MCF 10A (cell line): Measurements from ENCODE around the gene PCBD2. TPM values are rescaled to one million over a fixed set of nuclear protein-coding genes. Genes with fewer than 3 reads are reported as not detected.

Source experiments
- BruUV-seq: library from RNA; stranded (reverse); fragments of 400-500 nt; replicated peaks from 2 replicates; lab custom pipeline; 2021; lab: Mats Ljungman, UMichigan
- CTCF ChIA-PET: fragments of 300-600 bp; sonication (Branson Sonifier 250); formaldehyde crosslinking; extraction: SDS; loops from one replicate; lab custom pipeline; 2021; ENCODE audit warnings: antibody characterized with exemption, inconsistent platforms; lab: Yijun Ruan, JAX
- POLR2A ChIA-PET: fragments of 300-600, 350-650 bp; sonication (Branson Sonifier 250); formaldehyde crosslinking; extraction: SDS; loops from one replicate; lab custom pipeline; 2020; ENCODE audit warnings: antibody characterized with exemption, inconsistent platforms; lab: Yijun Ruan, JAX
- DNase-seq: peaks from one replicate; pipeline ENCODE4 v3.0.0-alpha.2; 2018; ENCODE audit not compliant: unreplicated experiment
- H3K27ac Mint-ChIP-seq: one replicate; pipeline ENCODE4 v1.8.0; 2022; ENCODE audit warnings: mild to moderate bottlenecking, low read depth, mixed read lengths; ENCODE audit not compliant: unreplicated experiment
- H3K27me3 Mint-ChIP-seq: one replicate; pipeline ENCODE4 v1.8.0; 2022; ENCODE audit warnings: mixed read lengths; ENCODE audit not compliant: insufficient read depth, unreplicated experiment
- H3K36me3 Mint-ChIP-seq: one replicate; pipeline ENCODE4 v1.8.0; 2022; ENCODE audit warnings: mild to moderate bottlenecking, moderate library complexity, mixed read lengths; ENCODE audit not compliant: insufficient read depth, unreplicated experiment
- H3K4me1 Mint-ChIP-seq: one replicate; pipeline ENCODE4 v1.8.0; 2022; ENCODE audit warnings: mixed read lengths; ENCODE audit not compliant: insufficient read depth, unreplicated experiment
- H3K4me3 Mint-ChIP-seq: one replicate; pipeline ENCODE4 v1.8.0; 2022; ENCODE audit warnings: mild to moderate bottlenecking, moderate library complexity, mixed read lengths; ENCODE audit not compliant: unreplicated experiment
- H3K9me3 Mint-ChIP-seq: one replicate; pipeline ENCODE4 v1.8.0; 2022; ENCODE audit warnings: mixed read lengths; ENCODE audit not compliant: unreplicated experiment
- intact Hi-C: fragments of 100-400 bp; cut with micrococcal nuclease; formaldehyde crosslinking; loops from 2 replicates; pipeline ENCODE4 v1.14.1; 2022
- total RNA-seq: library from RNA; stranded (reverse); gene quantifications from 2 replicates; pipeline ENCODE4 v1.2.3, GENCODE V29; 2022
- TF ChIP-seq, protein P1 (sequence below): fragments of 200-600 bp; IDR thresholded peaks from one replicate; pipeline ENCODE4 v1.8.0; 2022; ENCODE audit warnings: antibody characterized with exemption, mild to moderate bottlenecking; ENCODE audit not compliant: unreplicated experiment

The PCBD2 gene
- total RNA-seq, 1 experiment from 2014 or later = 27.3 TPM

GRCh38 chr5:134992148-134992547 is 87.2 kb downstream of the PCBD2 start:
- CTCF ChIA-PET = interaction anchor here (0.6 kb wide), 1 partner anchor 177 kb away, joined by 3 read pairs; no protein-coding TSS in a partner anchor
- Mint-ChIP-seq H3K27ac (no peak overlapping the region), H3K4me3 (no peak overlapping the region), H3K9me3 (no peaks in the 10 kb centered on the region), H3K4me1 (no peaks in the 10 kb centered on the region), H3K36me3 (no peaks in the 10 kb centered on the region), H3K27me3 (peaks cover 3% of the 10 kb centered on the region)
- DNase-seq = no peak
- POLR2A ChIA-PET = no interaction called here
- no TSS peak for BruUV-seq
- TF ChIP-seq, protein P1, sequence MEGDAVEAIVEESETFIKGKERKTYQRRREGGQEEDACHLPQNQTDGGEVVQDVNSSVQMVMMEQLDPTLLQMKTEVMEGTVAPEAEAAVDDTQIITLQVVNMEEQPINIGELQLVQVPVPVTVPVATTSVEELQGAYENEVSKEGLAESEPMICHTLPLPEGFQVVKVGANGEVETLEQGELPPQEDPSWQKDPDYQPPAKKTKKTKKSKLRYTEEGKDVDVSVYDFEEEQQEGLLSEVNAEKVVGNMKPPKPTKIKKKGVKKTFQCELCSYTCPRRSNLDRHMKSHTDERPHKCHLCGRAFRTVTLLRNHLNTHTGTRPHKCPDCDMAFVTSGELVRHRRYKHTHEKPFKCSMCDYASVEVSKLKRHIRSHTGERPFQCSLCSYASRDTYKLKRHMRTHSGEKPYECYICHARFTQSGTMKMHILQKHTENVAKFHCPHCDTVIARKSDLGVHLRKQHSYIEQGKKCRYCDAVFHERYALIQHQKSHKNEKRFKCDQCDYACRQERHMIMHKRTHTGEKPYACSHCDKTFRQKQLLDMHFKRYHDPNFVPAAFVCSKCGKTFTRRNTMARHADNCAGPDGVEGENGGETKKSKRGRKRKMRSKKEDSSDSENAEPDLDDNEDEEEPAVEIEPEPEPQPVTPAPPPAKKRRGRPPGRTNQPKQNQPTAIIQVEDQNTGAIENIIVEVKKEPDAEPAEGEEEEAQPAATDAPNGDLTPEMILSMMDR = no peak
- intact Hi-C loops = no loop called here

DNA sequence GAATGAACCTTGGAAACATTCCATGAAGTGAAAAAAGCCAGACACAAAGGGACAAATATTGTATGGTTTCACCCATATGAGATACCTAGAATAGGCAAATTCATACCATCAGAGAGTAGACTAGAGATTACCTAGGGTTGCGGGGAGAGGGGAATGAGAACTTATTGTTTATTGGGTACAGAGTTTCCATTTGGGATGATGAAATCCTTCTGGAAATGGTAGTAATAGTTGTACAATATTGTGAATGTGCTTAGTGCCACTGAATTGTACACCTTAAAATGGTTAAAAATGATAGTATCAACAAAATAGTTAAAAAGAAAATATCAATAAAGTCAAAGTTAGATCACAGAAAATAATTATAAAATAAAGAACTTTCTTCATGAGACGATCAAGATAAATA is 88.2 kb downstream of the PCBD2 start:
- BruUV-seq = no TSS peak

DNA sequence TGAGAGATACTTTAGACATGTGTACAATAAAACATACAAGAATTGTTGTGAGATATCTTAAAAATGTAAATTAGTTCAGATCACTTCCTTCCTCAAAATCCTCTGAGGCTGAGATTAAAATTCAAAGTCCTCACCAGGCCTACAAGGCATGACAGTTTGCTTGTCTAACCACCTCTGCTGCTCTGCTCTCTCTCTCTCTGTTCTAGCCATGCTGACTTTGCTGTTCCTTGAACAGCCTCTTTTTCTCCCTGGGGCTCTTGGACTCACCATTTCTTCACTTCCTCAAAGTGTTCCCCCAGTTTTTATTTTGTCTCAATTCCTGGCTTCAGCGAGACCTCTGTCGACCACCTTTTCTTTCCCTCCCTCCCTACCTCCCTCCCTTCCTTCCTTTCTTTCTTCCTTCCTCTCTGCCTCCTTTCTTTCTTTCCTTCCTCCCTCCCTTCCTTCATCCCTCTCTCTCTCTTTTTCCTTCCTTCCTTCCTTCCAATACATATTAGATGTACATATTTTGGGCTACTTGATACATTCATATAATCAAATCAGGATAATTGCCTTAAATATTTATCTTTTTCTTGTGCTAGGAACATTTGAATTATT is 89.7 kb downstream of the PCBD2 start:
- Mint-ChIP-seq H3K27me3 (no peaks in the 10 kb centered on the region), H3K4me1 (no peaks in the 10 kb centered on the region), H3K9me3 (no peaks in the 10 kb centered on the region), H3K4me3 (no peak overlapping the region), H3K36me3 (peaks cover 6% of the 10 kb centered on the region), H3K27ac (no peak overlapping the region)
- ChIA-PET POLR2A (no interaction called here), CTCF (no interaction called here)
- DNase-seq = no peak
- intact Hi-C loops = no loop called here
- TF ChIP-seq, protein P1 = no peak
- BruUV-seq = no TSS peak

More for the DNA sequence above, 88.2 kb downstream of the PCBD2 start:
- Mint-ChIP-seq H3K9me3 (no peaks in the 10 kb centered on the region), H3K4me3 (no peak overlapping the region), H3K27me3 (no peaks in the 10 kb centered on the region), H3K4me1 (no peaks in the 10 kb centered on the region), H3K27ac (no peak overlapping the region), H3K36me3 (peaks cover 6% of the 10 kb centered on the region)
- CTCF ChIA-PET = no interaction called here
- POLR2A ChIA-PET = no interaction called here
- intact Hi-C loops = no loop called here
- TF ChIP-seq, protein P1 = no peak
- DNase-seq = no peak

GRCh38 chr5:134995850-134996402 is 91.0 kb downstream of the PCBD2 start:
- H3K36me3 Mint-ChIP-seq = peaks cover 6% of the 10 kb centered on the region
- no peak overlapping the region for H3K4me3 Mint-ChIP-seq
- no peaks in the 10 kb centered on the region for H3K27me3 Mint-ChIP-seq
- CTCF ChIA-PET = interaction anchor here (0.6 to 0.8 kb wide), 3 partner anchors 158 to 336 kb away, joined by 3 read pairs; no protein-coding TSS in a partner anchor
- no peak for DNase-seq
- no peaks in the 10 kb centered on the region for H3K4me1 Mint-ChIP-seq
- POLR2A ChIA-PET = no interaction called here
- H3K9me3 Mint-ChIP-seq = no peaks in the 10 kb centered on the region
- TF ChIP-seq, protein P1 = no peak
- H3K27ac Mint-ChIP-seq = no peak overlapping the region
- no TSS peak for BruUV-seq
- intact Hi-C loops = no loop called here
